HL-60 (cell line): ENCODE measurements around the gene ME1.

Experiments
- POLR2AphosphoS5 ChIP-seq: IDR thresholded peaks from 2 replicates; pipeline ENCODE4 v1.6.1; 2012; ENCODE audit warnings: low read depth
- TF ChIP-seq, protein P1 (sequence below): IDR thresholded peaks from one replicate; pipeline ENCODE4 v1.5.1; 2011; ENCODE audit warnings: low read length, control low read depth, inconsistent platforms; ENCODE audit not compliant: insufficient read depth
- TF ChIP-seq, protein P2 (sequence below): IDR thresholded peaks from 2 replicates; pipeline ENCODE4 v1.6.1; 2012; ENCODE audit warnings: low read depth; ENCODE audit not compliant: insufficient replicate concordance

DNA sequence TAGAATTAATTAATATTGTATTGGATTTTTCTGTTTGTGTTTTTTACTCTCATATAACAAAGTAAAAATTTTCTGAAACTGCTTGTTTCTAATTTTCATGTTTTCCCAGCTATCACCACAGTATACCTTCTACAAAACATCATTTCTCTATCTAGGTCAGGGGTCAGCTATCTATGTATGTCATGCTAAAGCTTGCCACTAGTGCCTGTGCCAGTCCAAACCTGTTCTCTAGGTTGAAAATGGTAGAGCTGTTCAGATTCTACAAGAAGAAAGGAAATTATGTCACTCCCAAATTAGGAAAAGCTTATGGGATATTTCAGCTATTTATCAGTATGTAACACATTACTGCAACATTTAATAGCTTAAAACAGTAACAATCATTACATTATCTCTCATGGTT, 5.8 kb upstream of the ME1 start:
- TF ChIP-seq POLR2AphosphoS5 = no peak
- TF ChIP-seq, protein P1, sequence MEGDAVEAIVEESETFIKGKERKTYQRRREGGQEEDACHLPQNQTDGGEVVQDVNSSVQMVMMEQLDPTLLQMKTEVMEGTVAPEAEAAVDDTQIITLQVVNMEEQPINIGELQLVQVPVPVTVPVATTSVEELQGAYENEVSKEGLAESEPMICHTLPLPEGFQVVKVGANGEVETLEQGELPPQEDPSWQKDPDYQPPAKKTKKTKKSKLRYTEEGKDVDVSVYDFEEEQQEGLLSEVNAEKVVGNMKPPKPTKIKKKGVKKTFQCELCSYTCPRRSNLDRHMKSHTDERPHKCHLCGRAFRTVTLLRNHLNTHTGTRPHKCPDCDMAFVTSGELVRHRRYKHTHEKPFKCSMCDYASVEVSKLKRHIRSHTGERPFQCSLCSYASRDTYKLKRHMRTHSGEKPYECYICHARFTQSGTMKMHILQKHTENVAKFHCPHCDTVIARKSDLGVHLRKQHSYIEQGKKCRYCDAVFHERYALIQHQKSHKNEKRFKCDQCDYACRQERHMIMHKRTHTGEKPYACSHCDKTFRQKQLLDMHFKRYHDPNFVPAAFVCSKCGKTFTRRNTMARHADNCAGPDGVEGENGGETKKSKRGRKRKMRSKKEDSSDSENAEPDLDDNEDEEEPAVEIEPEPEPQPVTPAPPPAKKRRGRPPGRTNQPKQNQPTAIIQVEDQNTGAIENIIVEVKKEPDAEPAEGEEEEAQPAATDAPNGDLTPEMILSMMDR = no peak
- TF ChIP-seq, protein P2, sequence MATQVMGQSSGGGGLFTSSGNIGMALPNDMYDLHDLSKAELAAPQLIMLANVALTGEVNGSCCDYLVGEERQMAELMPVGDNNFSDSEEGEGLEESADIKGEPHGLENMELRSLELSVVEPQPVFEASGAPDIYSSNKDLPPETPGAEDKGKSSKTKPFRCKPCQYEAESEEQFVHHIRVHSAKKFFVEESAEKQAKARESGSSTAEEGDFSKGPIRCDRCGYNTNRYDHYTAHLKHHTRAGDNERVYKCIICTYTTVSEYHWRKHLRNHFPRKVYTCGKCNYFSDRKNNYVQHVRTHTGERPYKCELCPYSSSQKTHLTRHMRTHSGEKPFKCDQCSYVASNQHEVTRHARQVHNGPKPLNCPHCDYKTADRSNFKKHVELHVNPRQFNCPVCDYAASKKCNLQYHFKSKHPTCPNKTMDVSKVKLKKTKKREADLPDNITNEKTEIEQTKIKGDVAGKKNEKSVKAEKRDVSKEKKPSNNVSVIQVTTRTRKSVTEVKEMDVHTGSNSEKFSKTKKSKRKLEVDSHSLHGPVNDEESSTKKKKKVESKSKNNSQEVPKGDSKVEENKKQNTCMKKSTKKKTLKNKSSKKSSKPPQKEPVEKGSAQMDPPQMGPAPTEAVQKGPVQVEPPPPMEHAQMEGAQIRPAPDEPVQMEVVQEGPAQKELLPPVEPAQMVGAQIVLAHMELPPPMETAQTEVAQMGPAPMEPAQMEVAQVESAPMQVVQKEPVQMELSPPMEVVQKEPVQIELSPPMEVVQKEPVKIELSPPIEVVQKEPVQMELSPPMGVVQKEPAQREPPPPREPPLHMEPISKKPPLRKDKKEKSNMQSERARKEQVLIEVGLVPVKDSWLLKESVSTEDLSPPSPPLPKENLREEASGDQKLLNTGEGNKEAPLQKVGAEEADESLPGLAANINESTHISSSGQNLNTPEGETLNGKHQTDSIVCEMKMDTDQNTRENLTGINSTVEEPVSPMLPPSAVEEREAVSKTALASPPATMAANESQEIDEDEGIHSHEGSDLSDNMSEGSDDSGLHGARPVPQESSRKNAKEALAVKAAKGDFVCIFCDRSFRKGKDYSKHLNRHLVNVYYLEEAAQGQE = no peak
